ENCODE data around the gene DHRS4.

Gene DHRS4

DNA sequence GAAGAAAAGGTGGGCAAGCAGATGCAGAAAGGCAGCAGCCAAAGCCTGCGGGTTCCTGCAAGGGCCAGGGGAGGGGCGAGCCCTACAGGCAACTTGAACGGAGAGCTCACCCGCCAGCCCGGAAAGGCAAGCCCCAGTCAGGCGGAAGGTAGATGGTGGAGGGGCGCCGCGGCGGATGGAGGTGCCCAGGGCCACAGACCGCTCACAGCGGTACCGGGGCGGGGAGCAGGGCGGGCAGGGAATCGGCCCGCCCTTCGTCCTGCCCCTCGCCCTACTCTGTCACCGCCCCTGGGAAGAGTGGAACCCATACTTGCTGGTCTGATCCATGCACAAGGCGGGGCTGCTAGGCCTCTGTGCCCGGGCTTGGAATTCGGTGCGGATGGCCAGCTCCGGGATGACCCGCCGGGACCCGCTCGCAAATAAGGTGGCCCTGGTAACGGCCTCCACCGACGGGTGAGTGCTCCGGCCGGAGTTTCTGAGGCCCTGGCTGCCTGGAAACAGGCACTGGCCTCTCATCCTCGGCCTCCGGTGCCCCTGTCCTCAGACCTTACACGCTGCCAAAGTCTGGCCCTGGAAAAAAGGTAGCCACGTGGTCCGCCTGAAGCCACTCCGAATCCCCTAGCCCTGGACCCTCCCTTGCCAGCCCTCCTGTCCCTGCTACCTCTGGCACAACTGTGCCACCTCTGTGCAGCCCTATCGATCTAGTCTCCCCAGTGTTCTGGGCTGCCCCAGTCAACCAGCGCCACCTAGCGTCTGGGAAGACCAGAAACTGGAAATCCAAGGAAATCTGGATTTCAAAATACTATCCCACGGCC is at the start of gene DHRS4:
Gene DHRS4, plus strand, starts transcription at position 307 of the 815 bp plus-strand sequence. Its CDS starts 19 bp downstream, at position 326.
- no peaks in the 10 kb centered on the region for H3K9me3 Mint-ChIP-seq

DNA sequence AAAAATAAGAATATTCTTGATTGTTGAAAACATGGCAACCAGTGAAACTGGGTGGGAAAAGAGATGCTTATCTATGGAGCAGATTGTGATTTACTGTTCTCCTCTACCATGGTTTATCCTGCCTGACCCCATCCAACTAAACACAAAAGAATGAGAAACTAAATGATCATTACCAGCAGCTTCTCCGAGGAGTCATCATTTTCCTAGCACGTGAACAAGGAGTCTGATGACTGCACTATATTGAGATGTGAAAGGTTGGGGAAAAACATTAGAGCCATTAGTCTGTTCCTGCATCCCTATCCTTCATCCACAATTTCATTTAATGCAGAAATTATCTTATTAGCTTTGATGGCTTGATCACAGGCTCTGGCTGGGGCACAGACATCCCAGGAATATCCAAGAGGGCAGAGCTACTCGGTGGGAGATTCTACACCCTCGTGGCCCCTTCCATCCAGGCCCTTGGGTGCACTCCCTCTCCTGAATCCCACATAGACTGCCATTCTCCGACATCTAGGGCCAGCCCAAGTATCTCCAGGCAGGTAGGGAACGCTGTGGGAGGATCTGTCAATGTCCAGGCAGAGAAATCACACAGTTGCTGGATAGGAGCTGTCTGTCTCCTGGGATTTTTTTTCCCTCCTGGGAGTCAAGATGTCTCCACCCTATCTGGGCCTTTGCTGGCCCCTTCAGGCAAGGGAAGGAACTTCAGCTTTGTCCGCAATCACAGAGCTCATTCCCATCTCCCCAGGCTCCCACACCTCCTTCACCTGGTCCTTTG is 43.3 kb upstream of the DHRS4 start:
- Mint-ChIP-seq H3K27me3 (peaks cover 23 to 27% of the 10 kb centered on the region in 2 donors), H3K4me3 (no peak overlapping the region), H3K4me1 (no peaks in the 10 kb centered on the region), H3K9me3 (no peaks in the 10 kb centered on the region), H3K36me3 (no peaks in the 10 kb centered on the region), H3K27ac (no peak overlapping the region)
- ATAC-seq (replicated peaks): peak in 1 of 2 donors; percentile 50
- no peak for DNase-seq

More for the DNA sequence above, at the start of gene DHRS4:
- Mint-ChIP-seq H3K27ac (peak within 1 kb of the TSS; percentile 91), H3K4me1 (peaks cover 19 to 33% of the 10 kb centered on the region in 2 donors), H3K27me3 (no peaks in the 10 kb centered on the region), H3K36me3 (peaks cover 5 to 24% of the 10 kb centered on the region in 2 donors), H3K4me3 (peak within 1 kb of the TSS; percentile 93 to 99)
- ATAC-seq (replicated peaks) (peak; percentile 98), DNase-seq (peak; percentile 70)

DNA sequence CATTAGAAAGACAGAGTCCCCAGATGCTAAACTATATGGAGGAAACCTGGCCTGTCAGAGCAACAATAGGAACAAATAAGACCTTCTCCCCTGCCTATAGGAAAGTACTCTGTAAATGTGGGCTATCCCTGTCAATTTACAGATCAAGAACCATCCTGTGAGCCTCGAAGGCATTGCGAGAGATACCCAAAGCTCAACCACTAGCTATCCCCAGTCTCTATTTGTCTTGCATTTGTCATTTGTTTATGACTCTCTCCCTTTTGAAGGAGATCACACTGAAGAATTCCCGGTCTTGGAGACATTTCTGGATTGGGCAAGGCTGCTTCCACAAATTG is 42.7 kb upstream of the DHRS4 start:
- Mint-ChIP-seq H3K27me3 (peaks cover 22 to 30% of the 10 kb centered on the region in 2 donors), H3K4me1 (no peaks in the 10 kb centered on the region), H3K36me3 (no peaks in the 10 kb centered on the region)

DNA sequence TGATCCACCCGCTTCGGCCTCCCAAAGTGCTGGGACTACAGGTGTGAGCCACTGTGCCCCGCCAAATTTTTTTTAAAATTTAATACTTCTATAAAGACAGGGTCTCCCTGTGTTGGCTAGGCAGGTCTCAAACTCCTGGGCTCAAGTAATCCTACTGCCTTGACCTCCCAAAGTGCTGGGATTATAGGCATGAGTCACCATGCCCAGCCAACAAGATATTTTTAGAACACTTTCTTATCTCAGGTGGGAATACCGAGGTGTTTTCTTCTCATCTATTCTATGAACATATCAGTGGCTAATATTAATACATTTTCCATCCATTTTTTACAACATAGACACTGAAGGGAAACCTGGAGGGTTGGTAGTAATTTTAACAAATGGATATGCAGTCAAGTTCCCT is 38.0 kb upstream of the DHRS4 start:
- peaks cover 10 to 32% of the 10 kb centered on the region in 2 donors for H3K27me3 Mint-ChIP-seq
- no peak for ATAC-seq (replicated peaks)
- H3K4me1 Mint-ChIP-seq: no peaks in the 10 kb centered on the region
- H3K9me3 Mint-ChIP-seq: peaks cover 7 to 9% of the 10 kb centered on the region in 2 donors
- DNase-seq: no peak
- H3K27ac Mint-ChIP-seq: no peak overlapping the region
- H3K4me3 Mint-ChIP-seq: no peak overlapping the region
- H3K36me3 Mint-ChIP-seq: peaks cover 3 to 7% of the 10 kb centered on the region in 2 donors

More for the DNA sequence above, 42.7 kb upstream of the DHRS4 start:
- no peak for DNase-seq
- no peak for ATAC-seq (replicated peaks)
- Mint-ChIP-seq H3K4me3 (no peak overlapping the region), H3K9me3 (no peaks in the 10 kb centered on the region), H3K27ac (no peak overlapping the region)

DNA sequence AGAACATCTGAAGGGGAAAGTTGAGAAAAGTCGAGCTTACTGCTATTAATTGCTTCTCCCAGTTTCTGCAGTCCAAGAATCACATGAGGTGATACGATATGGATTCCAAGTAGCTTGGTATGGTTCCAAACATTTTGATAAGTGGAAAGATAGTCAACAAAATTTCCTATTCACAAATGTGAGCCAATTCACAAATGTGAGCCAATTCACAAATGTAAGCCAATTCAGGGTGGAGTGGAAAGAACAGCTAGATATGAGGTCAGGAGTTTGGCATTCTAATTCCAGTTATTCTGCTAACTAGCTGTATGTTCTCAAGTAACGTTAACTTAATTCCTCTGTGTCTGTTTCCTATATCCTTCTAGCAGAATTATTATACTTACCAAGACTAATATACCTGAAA is 37.6 kb upstream of the DHRS4 start:
- Mint-ChIP-seq H3K27me3 (peaks cover 10 to 32% of the 10 kb centered on the region in 2 donors), H3K4me1 (no peaks in the 10 kb centered on the region), H3K9me3 (peaks cover 7 to 9% of the 10 kb centered on the region in 2 donors), H3K27ac (no peak overlapping the region), H3K36me3 (peaks cover 3 to 7% of the 10 kb centered on the region in 2 donors), H3K4me3 (no peak overlapping the region)
- ATAC-seq (replicated peaks) (no peak), DNase-seq (no peak)

DNA sequence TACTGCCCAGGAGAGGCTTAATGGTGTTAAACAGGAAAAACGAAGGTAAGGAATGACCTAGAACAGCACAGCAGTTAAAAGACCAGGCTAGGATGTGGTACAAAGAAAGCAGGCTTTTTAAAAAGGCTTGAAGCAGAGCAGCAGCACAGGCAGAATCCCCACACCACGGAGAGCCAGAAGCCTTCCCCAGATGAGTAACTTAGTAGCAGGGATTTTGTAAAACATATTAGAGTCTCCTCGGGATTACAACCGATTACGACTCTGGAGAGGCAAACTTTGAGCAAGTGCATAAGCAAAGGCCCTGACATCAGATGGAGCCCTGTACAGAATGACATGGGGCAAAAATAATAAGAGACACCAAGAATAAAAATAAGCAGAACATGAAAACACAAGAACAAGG is 37.1 kb upstream of the DHRS4 start:
- Mint-ChIP-seq H3K9me3 (peaks cover 7 to 9% of the 10 kb centered on the region in 2 donors), H3K27me3 (peaks cover 10 to 32% of the 10 kb centered on the region in 2 donors), H3K4me3 (no peak overlapping the region), H3K27ac (no peak overlapping the region), H3K36me3 (peaks cover 3 to 7% of the 10 kb centered on the region in 2 donors), H3K4me1 (no peaks in the 10 kb centered on the region)
- ATAC-seq (replicated peaks): no peak
- DNase-seq: no peak

DNA sequence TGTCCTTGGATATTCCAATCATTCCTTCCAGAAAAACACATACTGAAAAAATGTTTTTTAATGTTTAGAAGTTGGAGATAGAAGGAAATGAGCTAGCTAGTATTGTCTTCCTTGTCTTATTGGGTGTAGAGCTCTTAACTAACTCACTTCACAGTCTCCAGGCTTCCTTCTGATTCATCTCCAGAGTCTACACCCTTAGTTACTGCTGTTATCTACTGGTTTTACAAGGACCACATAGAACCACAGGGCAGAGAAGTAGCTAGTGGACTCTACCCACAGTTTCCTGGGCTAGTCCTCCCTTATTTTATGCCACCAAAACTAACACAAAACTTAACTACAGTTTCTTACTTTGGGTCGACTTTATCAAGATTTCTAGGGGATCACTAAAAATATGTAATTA is 31.0 kb upstream of the DHRS4 start:
- no peak overlapping the region for H3K4me3 Mint-ChIP-seq
- ATAC-seq (replicated peaks) (no peak), DNase-seq (no peak)
- no peaks in the 10 kb centered on the region for H3K4me1 Mint-ChIP-seq
- H3K9me3 Mint-ChIP-seq: peaks cover 0 to 3% of the 10 kb centered on the region in 2 donors
- H3K27me3 Mint-ChIP-seq: peaks cover 0 to 5% of the 10 kb centered on the region in 2 donors
- H3K27ac Mint-ChIP-seq: no peak overlapping the region
- H3K36me3 Mint-ChIP-seq: peaks cover 0 to 3% of the 10 kb centered on the region in 2 donors

DNA sequence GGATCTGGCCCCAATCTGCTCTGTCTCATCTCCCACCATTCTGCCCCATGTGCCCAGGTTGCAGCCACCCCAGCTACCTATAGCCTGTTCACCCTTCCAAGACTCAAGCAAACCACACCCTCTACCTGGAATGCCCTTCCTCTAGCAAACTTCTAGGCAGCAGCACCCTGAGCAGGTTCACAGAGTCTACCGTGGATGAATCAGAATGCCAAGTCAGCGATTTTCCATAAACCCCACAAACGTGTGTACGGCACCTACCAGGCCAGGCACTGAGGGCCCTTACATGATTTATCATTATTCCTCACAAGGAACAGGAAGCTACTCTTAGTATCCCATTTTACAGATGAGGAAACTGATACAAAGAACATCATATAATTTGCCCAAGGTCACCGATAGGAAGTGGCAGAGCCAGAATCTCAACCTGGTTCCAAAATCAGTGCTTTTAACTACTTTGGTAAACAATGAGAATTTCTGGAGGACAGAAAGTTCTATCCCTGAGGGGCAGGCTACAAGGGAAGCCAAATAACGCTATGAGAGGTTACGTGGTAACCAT is 28.0 kb upstream of the DHRS4 start:
- Mint-ChIP-seq H3K27me3 (peaks cover 4 to 6% of the 10 kb centered on the region in 2 donors), H3K9me3 (no peaks in the 10 kb centered on the region), H3K36me3 (no peaks in the 10 kb centered on the region), H3K4me1 (peaks cover 0 to 5% of the 10 kb centered on the region in 2 donors), H3K4me3 (no peak overlapping the region), H3K27ac (no peak overlapping the region)
- ATAC-seq (replicated peaks): no peak
- no peak for DNase-seq

DNA sequence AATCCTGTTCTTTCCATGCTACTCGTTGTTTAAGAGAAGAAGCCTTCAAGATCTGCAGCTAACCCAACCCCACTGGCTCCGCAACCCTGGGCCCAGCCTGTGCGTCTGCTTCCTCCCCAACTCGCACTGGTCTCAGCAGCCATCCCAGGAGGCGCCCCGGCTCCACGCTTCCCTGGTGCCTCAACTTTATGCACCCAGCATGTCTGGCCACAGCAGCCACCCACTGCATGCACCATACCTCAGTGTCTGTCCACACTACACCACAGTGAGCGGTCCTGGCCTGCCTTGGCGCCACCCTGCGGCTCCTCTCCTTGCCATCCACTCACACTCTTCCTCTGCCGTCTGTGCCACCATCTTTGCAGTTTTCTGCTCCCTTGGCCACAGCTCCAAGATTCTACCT is 27.0 kb upstream of the DHRS4 start:
- H3K9me3 Mint-ChIP-seq: no peaks in the 10 kb centered on the region
- H3K4me3 Mint-ChIP-seq: no peak overlapping the region
- DNase-seq: no peak
- peaks cover 0 to 5% of the 10 kb centered on the region in 2 donors for H3K4me1 Mint-ChIP-seq
- ATAC-seq (replicated peaks): no peak
- H3K27ac Mint-ChIP-seq: no peak overlapping the region
- peaks cover 6 to 8% of the 10 kb centered on the region in 2 donors for H3K27me3 Mint-ChIP-seq
- no peaks in the 10 kb centered on the region for H3K36me3 Mint-ChIP-seq

DNA sequence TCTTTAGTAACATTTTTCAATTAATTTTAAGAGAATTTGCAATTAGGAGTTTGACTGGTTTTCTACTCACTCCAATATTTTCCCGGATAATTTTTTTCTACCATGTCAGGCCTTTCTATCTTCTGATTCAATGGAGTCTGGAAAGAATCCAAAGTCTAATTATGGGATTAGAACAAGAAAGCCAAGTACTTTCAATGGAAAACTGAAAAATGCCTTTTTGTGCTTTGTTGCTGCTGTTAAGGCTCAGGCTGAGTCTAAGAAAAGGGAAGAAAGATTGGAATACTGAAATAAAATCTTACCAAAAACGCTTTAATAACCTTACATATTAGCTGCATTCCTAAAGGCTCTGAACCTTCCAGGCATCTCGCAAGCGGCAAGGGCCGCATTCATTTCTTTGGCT is 24.4 kb upstream of the DHRS4 start:
- H3K9me3 Mint-ChIP-seq: no peaks in the 10 kb centered on the region
- H3K27me3 Mint-ChIP-seq: peaks cover 8 to 11% of the 10 kb centered on the region in 2 donors
- H3K4me3 Mint-ChIP-seq: no peak overlapping the region
- H3K4me1 Mint-ChIP-seq: peaks cover 0 to 5% of the 10 kb centered on the region in 2 donors
- no peaks in the 10 kb centered on the region for H3K36me3 Mint-ChIP-seq
- H3K27ac Mint-ChIP-seq: no peak overlapping the region
- DNase-seq: no peak
- no peak for ATAC-seq (replicated peaks)

DNA sequence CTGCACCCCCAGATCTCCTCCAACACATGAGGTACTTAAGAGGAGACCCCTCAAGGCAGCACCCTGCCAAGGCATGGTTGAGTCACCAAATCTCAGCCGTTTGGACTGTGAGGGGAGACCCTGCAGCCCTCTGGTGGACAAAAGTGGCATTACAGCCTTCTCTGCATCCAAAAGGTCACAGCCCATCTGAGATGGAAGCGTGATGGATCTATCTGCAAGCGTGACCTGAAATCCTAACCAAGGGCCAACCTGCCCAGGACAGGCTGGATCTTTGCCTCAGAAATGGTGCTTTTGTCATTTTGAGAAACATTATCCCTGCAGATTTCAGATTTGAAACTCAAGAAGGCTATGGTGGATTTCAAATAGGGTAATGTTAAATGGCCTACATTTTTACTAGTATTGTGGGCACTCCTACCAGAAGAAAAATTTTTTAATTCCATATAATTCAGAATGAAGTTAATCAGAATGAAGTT is 23.7 kb upstream of the DHRS4 start:
- Mint-ChIP-seq H3K27ac (no peak overlapping the region), H3K27me3 (peaks cover 8 to 11% of the 10 kb centered on the region in 2 donors), H3K9me3 (no peaks in the 10 kb centered on the region), H3K4me1 (peaks cover 0 to 5% of the 10 kb centered on the region in 2 donors), H3K4me3 (no peak overlapping the region), H3K36me3 (no peaks in the 10 kb centered on the region)
- ATAC-seq (replicated peaks) (peak; percentile 93 to 94), DNase-seq (peak; percentile 58)

DNA sequence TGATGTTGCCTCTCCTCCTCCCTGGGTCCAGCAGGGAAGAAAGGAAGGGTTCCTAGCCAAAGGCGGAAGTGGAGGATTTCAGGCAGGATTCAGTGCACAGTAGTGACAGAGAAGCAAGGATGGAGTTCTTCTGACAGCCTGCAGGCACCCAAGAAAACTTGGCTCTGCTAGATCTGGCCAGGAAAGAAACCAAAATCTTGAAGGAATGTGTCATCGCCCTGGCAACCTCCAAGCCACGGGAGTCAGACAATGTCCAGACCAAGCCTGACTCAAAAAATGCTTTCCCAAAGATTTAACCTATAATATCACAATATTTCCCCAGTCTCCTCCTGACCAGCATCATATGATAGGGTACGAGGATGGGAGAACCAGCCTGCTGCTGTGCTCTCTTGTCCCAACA is 22.8 kb upstream of the DHRS4 start:
- no peaks in the 10 kb centered on the region for H3K9me3 Mint-ChIP-seq
- H3K27ac Mint-ChIP-seq: no peak overlapping the region
- peaks cover 0 to 5% of the 10 kb centered on the region in 2 donors for H3K4me1 Mint-ChIP-seq
- H3K36me3 Mint-ChIP-seq: no peaks in the 10 kb centered on the region
- H3K4me3 Mint-ChIP-seq: no peak overlapping the region
- peaks cover 8 to 11% of the 10 kb centered on the region in 2 donors for H3K27me3 Mint-ChIP-seq
- DNase-seq: no peak
- ATAC-seq (replicated peaks): no peak

DNA sequence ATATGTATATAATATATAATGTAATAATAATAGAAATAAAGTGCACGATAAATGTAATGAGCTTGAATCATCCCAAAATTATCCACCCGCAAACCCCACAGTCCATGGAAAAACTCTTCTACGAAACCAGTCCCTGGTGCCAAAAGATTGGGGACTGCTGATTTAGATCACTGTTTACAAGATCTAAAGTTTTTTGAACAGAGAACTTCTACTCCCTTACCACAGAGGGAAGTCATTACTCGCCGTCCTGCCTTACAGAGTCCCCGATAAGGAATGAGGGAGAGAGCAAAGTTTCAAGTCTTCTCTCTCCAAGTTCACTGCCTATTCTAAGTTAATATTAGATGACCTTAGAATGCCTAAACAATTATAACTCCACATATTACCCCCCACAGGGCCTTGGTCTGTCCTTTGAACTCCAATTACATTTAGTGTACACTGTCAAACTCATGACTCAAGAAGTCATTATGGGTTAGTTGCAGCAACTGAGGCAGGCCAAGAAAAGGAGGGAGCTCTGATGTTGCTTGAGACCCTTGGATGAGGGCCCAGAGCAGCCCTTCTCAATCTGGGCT is 21.8 kb upstream of the DHRS4 start:
- H3K4me3 Mint-ChIP-seq: no peak overlapping the region
- H3K27me3 Mint-ChIP-seq: peaks cover 8 to 11% of the 10 kb centered on the region in 2 donors
- no peaks in the 10 kb centered on the region for H3K9me3 Mint-ChIP-seq
- H3K4me1 Mint-ChIP-seq: peaks cover 0 to 5% of the 10 kb centered on the region in 2 donors
- no peak for ATAC-seq (replicated peaks)
- DNase-seq: no peak
- H3K36me3 Mint-ChIP-seq: no peaks in the 10 kb centered on the region
- no peak overlapping the region for H3K27ac Mint-ChIP-seq

DNA sequence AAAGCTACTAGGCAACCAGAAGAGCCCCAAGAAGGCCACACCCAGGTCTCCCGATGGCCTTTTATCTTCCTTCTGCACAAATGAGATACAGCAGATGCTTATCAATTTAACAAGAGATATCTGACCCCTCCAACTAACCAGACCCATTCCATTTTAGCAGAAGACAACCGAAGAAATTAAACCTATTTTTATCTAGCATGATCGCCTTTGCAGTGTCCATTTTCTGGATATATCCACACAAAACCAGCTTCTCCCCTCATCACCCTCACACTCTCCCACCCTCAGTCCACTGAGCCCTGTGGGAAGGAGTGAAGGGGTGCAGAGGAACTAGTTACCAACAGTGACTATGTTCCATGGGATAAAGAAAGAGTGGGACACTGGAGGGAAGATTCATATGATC is 20.9 kb upstream of the DHRS4 start:
- ATAC-seq (replicated peaks) (no peak), DNase-seq (no peak)
- peaks cover 8 to 11% of the 10 kb centered on the region in 2 donors for H3K27me3 Mint-ChIP-seq
- no peak overlapping the region for H3K4me3 Mint-ChIP-seq
- no peaks in the 10 kb centered on the region for H3K9me3 Mint-ChIP-seq
- H3K27ac Mint-ChIP-seq: no peak overlapping the region
- peaks cover 0 to 5% of the 10 kb centered on the region in 2 donors for H3K4me1 Mint-ChIP-seq
- no peaks in the 10 kb centered on the region for H3K36me3 Mint-ChIP-seq
